Activated CD8-positive, alpha-beta memory T cell treated with anti-CD3 and anti-CD28 coated beads for 24 hours (primary cell): ENCODE results near the gene CABCOCO1.

Experiments
- DNase-seq: peaks from one replicate; pipeline ENCODE4 v3.0.0-alpha.2; 2020

The CABCOCO1 gene

DNA sequence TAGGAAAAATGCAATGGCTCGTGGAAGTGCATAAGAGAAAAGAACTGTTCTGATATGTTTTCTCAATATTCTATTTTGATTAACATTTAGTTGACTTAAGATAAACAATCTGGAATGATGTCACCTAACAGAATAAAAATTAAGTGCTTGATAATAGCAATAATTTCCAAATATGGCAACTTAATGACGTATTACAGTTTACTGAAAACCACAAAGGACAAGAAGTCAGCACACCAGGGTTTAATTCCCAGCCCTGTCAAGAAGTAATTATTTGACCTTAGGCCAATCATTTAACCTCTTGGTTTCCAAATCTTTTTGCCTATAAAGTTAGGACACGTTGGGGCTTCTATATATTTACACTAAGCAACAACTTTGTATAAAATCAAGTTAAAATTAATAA lies 95.7 kb downstream of the CABCOCO1 start:
- DNase-seq, result no peak

- DNase-seq, result no peak
These were observed 97.0 kb downstream of the CABCOCO1 start for GRCh38 chr10:61759751-61760150.

DNA sequence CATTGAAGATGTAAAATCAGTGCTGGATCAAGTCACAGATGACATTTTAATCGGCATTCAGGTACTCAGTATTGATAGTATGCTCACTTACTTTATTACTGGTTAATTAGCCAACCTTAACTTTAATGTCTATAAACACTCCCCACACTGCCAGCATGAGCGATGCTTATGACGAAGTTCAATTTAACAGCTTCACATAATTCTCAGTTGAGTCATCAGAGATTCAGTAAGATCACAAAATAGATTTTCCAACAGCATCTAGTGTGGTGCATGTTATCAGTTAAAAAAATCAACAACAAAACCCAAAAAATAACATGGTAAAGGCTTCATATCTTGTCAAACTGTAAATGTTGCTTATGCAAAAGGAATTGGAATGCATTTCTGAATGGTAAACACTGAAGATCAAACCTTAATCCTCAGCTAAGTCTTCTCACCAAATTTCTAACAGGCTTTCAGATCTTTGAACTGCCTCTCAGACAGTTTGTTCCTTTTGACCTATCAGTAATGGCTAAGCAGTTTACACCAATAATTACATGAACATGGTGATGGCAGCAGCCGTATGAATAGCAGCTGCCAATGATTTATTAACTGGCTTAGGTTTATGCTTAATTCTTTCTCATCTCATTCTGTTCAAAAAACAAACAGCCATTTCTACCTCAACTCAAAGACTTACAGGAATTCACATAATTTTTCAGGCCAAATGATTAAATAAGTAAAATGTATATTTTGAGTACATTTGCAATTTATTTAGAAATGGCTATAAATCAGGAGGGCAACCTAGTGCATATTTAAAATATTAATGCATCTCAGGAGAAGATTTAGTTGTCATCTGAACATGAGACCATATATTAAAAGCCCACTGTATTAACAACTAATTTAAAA lies 98.5 kb downstream of the CABCOCO1 start:
- no peak for DNase-seq

DNA sequence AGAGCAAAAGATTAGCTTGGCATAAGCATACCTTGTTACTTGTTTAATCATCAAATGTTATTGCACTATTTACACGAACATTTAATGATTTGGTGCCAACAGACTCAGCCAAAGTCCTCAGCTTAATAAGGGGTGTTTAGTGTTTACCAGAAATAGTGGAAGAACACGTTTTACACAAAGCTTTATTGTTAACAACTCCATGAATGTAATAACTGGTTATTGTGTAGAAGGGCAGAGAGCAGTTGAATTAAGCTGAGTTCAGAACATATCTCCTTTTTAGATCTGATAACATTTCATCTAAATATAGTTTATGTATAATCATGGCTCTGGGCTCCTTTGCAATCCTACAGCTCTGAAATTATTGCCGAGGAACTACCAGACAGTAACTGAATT lies 99.1 kb downstream of the CABCOCO1 start:
- no peak for DNase-seq

- DNase-seq, result no peak
These were observed 101.0 kb downstream of the CABCOCO1 start for GRCh38 chr10:61763778-61764177.

DNA sequence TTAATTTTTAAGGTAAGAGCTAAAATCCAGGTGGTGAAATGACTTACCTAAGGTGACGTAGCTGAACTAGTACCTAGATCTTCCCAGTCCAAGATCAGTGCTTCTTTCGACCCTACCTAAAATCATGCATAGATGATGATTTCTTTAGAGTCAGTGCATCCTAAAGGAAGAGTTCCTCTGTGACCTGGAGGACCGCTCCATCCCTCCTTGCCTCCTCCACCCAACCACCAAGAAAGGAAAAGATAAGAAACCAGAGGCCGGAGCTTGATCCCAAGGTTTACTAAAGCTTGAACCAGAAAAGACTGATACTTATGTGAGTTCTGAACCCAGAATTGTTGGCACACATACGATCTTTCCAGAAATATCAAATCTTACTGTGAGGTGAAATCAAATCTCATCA lies 101.8 kb downstream of the CABCOCO1 start:
- DNase-seq, result no peak

GRCh38 chr10:61765176-61766087 lies 102.7 kb downstream of the CABCOCO1 start:
- DNase-seq, result no peak

DNA sequence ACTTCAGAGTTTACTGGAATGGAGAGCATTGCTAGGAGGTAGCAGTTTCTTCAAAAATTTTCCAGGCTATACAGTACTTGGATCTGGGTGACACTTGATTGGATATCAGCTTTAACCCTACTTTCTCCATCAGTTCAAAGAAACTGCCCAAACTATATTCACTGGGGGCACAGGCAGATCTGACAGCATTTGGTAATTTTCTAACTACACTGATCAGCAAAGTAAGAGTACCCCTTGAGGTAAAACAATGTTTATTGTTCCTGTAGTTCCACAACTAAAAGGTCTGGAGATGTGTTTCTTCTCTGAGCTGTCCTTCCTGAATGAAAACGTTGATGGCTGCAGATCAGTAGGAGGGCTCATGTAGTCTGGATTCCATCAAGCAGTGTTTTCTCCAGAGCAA lies 104.2 kb downstream of the CABCOCO1 start:
- DNase-seq, result no peak

DNA sequence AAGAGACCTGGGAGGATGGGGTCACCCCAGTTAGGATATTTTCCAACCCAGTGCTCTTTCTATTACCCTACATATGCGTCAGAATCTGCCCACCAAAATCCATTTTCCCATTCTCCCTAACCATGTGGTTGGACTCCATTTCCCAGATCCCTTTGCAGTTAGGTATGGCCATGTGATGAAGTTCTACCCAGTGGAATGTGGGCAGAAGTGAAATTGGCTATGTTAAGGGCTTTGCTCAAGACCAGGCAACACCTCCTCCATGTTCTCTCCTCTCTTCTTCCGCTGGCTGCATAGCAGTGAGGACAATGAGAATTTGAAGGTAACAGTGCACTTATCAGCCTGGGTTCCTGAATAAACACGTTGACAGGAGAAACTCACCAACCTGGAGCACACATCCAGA lies 111.3 kb downstream of the CABCOCO1 start:
- no peak for DNase-seq

- DNase-seq, result no peak
These were observed 112.4 kb downstream of the CABCOCO1 start for GRCh38 chr10:61775111-61775510.

DNA sequence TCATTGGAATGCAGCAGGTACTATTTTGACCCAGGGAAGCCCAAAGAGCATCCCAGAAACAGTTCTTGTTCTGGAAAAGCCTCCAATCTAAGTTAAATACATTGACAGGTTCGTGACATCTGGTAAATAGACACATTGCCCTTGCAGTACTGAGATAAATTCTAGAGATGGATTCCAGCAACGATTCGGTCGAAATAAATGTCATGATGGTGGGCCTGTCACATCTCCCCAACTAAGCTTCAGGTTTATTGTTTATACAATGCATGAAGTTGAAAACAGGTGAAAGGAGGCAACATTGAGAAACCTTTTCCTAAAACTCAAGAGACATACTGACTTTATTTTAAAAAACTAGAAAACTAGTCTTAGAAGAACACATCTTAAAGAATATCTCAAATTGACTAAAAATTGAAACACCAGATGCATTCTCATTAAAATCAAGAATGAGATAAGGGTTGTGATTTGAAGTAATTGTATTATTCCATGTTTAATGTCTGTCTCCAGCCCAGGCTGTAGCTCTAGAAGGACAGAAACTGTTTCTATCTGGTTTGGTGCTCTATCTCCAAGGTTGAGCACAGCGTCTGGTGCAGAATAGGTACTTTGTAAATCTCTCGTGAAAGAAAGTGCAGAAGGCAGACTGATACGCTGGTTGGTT lies 114.0 kb downstream of the CABCOCO1 start:
- DNase-seq, result no peak

- DNase-seq, result no peak
These were observed 115.4 kb downstream of the CABCOCO1 start for GRCh38 chr10:61778137-61778536.

GRCh38 chr10:61779276-61779675 lies 116.5 kb downstream of the CABCOCO1 start:
- DNase-seq, result no peak

- DNase-seq, result no peak
These were observed 117.4 kb downstream of the CABCOCO1 start for GRCh38 chr10:61779950-61780659.

- DNase-seq, result no peak
These were observed 118.0 kb downstream of the CABCOCO1 start for GRCh38 chr10:61780732-61781131.

DNA sequence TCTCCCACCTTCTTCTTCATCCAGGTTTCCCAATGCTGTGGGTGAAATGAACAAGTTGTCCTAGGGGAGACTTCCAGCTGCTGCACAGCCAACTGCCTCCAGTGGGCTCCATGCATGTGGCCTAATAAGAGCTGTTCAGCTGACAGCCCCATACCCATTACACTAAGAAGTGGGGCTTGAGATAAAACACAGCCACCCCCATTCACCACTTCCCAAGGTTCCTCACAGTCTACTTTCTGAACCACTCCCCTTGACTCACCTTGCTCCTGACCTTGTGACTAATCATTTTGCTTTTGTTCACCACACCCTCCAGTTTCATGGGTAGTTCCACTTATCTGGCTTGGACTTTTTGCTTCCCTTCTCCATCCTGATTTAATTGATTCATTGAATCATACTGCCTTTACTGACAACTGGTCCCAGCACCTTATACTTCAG lies 119.3 kb downstream of the CABCOCO1 start:
- DNase-seq, result no peak

DNA sequence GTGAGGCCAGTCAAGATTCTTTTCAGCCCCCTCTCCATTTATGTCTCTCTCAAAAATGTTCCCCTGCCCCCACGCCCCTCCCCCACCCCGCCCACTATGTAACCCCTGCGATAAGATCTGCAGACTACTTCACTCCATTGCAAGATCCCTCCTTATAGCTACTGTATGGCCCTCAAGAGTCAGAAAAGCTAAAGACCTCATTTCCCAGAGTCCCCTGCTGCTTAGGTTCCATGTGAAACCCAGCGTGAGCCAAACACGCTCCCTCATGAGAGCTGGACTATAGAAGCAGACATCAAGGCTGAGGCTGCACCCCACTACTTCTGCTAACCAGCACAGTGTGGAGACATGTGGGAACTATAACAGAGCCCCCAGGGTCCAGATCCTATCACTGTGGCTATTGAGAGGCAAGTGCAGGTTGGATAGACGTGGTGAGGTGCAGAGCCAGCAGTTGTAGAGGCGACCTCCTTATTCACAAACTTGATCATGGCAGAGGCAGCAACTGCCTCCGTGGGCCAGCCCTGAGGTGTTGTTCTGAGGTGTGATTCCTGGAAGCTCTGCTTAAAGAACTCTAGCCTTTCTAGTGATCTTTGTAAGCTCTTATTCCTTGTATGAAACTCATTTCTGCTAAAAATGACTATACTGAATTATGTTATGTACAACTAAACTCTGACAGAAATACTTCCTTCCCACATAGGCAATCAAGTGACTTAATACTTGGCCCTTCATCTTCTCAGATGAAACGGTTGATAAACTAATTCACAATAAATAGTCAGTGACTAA lies 121.8 kb downstream of the CABCOCO1 start:
- peak; percentile 62 for DNase-seq

GRCh38 chr10:61785473-61786105 lies 122.9 kb downstream of the CABCOCO1 start:
- no peak for DNase-seq

DNA sequence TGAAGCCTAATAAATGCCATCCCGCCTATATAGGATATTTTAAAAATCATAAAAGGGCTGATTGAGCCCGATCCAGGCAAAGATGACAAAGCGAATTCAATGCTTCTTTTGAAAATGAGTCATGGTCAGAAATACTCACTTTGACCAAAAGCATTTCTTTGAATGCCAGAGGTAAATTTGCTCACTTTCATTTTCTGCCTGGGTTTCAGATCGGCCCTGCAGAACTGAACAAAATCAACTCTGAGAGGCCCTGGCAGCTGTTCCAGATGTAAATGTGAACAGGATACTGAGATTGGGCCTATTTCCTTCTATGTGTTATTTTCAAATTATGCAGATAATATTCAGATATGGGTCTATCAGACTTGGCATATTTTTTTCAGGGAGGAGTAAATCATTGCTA lies 124.0 kb downstream of the CABCOCO1 start:
- no peak for DNase-seq

DNA sequence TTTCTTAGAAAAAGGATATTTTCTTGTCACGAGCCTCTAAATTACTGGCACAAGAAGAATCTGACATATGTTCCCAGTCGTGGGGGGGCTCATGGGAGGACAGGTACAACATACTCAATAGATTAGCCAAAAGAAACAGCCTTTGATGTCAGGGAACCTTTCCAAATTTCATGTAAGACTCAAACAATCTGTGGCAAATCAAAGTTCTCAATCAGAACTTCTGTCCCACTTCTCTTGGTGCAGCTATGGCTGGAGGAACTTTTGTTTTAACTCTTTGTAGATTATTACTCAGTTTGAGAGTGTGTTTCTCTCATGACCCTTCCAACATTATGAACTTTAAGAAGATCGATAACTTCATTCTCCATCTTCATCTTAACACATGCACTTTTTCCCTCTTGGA lies 124.4 kb downstream of the CABCOCO1 start:
- no peak for DNase-seq

- no peak for DNase-seq
These were observed 126.3 kb downstream of the CABCOCO1 start for GRCh38 chr10:61789031-61789430.
